Left lung (tissue), 10 donors: ENCODE results near the gene ACKR3. TPM values are rescaled to one million over a fixed set of nuclear protein-coding genes. Genes with fewer than 3 reads are reported as not detected.

ENCODE experiments used
- ATAC-seq: fragments of 200-7000 bp; cut with Tn5 transposase; one replicate; pipeline ENCODE4 v1.9.1; 2020; ENCODE audit warnings: moderate library complexity
- DNase-seq, 4 donors: peaks; one replicate each; pipeline ENCODE4 v3.0.0-alpha.2; 2013 to 2020
- H3K27ac ChIP-seq, 2 donors: fragments of 200-600 bp; sonication (generic) in 1 of 2; one replicate each; pipeline versions ENCODE4 v1.5.0 to v1.8.0; 2020 to 2021
- H3K27me3 ChIP-seq, 2 donors: fragments of 200-600 bp; sonication (generic) in 1 of 2; one replicate each; pipeline versions ENCODE4 v1.5.0 to v1.8.0; 2020 to 2021
- H3K36me3 ChIP-seq, 2 donors: fragments of 200-600 bp; sonication (generic) in 1 of 2; one replicate each; pipeline versions ENCODE4 v1.5.0 to v1.8.0; 2020 to 2021
- H3K4me1 ChIP-seq, 2 donors: fragments of 200-600 bp; one replicate each; pipeline ENCODE4 v1.8.0; 2021
- H3K4me3 ChIP-seq, 2 donors: fragments of 200-600 bp; sonication (generic) in 1 of 2; one replicate each; pipeline versions ENCODE4 v1.5.0 to v1.8.0; 2020 to 2021; ENCODE audit warnings: mild to moderate bottlenecking in 1 of 2
- H3K9me3 ChIP-seq, 2 donors: fragments of 200-600 bp; sonication (generic) in 1 of 2; one replicate each; pipeline versions ENCODE4 v1.5.0 to v1.8.0; 2020 to 2021
- intact Hi-C, 2 donors: fragments of 100-400 bp; cut with DNase I; formaldehyde crosslinking; loops; one replicate each; pipeline versions ENCODE4 v1.11.2 to v1.14.2; 2022
- polyA plus RNA-seq, 6 donors: library from polyadenylated mRNA; unstranded; fragments of 120-200 nt; gene quantifications; one replicate each; pipeline ENCODE4 v1.2.1, GENCODE V29; 2013; ENCODE audit not compliant: insufficient read length in 6 of 6
- total RNA-seq, 2 donors: library from RNA; stranded (reverse); fragmentation: NEBNext Ultra II Directional; extraction: Animal tissue kit (Norgen Biotek cat#: 25700); gene quantifications; one replicate each; pipeline ENCODE4 v1.2.1, GENCODE V29; 2021
- TF ChIP-seq, protein P1 (sequence below), 2 donors: fragments of 200-600 bp; sonication (generic) in 1 of 2; IDR thresholded peaks; one replicate each; pipeline versions ENCODE4 v1.5.0 to v1.8.0; 2021; ENCODE audit warnings: antibody characterized with exemption in 2 of 2
- donor health status: DM: no; HTN: yes; CAD: no.
- donor health status: DM: no; HTN: no; CAD: no.

Gene ACKR3
- total and polyA plus RNA-seq, 8 donors, result 9.9 to 49.3 (median 33.3) TPM

- TF ChIP-seq, protein P1, sequence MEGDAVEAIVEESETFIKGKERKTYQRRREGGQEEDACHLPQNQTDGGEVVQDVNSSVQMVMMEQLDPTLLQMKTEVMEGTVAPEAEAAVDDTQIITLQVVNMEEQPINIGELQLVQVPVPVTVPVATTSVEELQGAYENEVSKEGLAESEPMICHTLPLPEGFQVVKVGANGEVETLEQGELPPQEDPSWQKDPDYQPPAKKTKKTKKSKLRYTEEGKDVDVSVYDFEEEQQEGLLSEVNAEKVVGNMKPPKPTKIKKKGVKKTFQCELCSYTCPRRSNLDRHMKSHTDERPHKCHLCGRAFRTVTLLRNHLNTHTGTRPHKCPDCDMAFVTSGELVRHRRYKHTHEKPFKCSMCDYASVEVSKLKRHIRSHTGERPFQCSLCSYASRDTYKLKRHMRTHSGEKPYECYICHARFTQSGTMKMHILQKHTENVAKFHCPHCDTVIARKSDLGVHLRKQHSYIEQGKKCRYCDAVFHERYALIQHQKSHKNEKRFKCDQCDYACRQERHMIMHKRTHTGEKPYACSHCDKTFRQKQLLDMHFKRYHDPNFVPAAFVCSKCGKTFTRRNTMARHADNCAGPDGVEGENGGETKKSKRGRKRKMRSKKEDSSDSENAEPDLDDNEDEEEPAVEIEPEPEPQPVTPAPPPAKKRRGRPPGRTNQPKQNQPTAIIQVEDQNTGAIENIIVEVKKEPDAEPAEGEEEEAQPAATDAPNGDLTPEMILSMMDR (IDR thresholded peaks at IDR 0.05), result no peak
- no peak for ATAC-seq
These were observed 33.9 kb downstream of the ACKR3 start for GRCh38 chr2:236603361-236604015.

GRCh38 chr2:236604575-236605344 lies 35.1 kb downstream of the ACKR3 start:
- peaks cover 0 to 21% of the 10 kb centered on the region in 2 donors for H3K27me3 ChIP-seq
- no peak overlapping the region for H3K4me3 ChIP-seq
- DNase-seq, result no peak
- no peaks in the 10 kb centered on the region for H3K36me3 ChIP-seq
- intact Hi-C loops, result no loop called here
- no peak for ATAC-seq
- H3K27ac ChIP-seq, result no peak overlapping the region
- TF ChIP-seq, protein P1 (IDR thresholded peaks at IDR 0.05), result no peak
- H3K4me1 ChIP-seq, result no peaks in the 10 kb centered on the region
- H3K9me3 ChIP-seq, result no peaks in the 10 kb centered on the region

More at GRCh38 chr2:236603361-236604015, 33.9 kb downstream of the ACKR3 start:
- intact Hi-C loops, result no loop called here
- Histone ChIP-seq H3K4me3 (no peak overlapping the region), H3K27ac (no peak overlapping the region), H3K36me3 (no peaks in the 10 kb centered on the region), H3K27me3 (peaks cover 0 to 21% of the 10 kb centered on the region in 2 donors), H3K9me3 (no peaks in the 10 kb centered on the region), H3K4me1 (no peaks in the 10 kb centered on the region)
- DNase-seq, result no peak

- no peak overlapping the region for H3K4me3 ChIP-seq
These were observed 35.7 kb downstream of the ACKR3 start for GRCh38 chr2:236605345-236605734.

DNA sequence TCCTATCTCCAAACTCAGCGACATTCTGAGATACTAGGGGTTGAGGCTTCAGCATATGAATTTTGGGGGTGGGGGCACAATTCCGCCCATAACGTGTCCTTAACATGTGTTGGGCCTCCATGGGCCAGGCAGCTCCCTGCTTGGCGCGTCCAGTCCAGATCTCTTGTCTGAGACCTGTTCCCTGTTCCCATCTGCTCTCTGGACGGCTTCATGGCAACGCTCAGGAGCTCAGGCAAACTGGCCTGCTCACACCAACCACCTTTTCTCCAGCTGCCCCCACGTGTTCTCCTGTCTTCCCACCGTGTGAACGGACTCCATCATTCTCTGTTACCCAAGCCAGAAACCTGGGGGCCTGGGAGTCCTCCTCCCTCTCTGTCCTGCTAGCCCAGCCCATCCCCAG lies 36.4 kb downstream of the ACKR3 start:
- H3K27me3 ChIP-seq, result peaks cover 0 to 21% of the 10 kb centered on the region in 2 donors
- H3K9me3 ChIP-seq, result no peaks in the 10 kb centered on the region
- H3K36me3 ChIP-seq, result no peaks in the 10 kb centered on the region
- TF ChIP-seq, protein P1 (IDR thresholded peaks at IDR 0.05), result no peak
- H3K4me1 ChIP-seq, result no peaks in the 10 kb centered on the region
- intact Hi-C loops, result no loop called here
- no peak overlapping the region for H3K27ac ChIP-seq
- no peak for ATAC-seq
- DNase-seq, result no peak
- no peak overlapping the region for H3K4me3 ChIP-seq

More at GRCh38 chr2:236605345-236605734, 35.7 kb downstream of the ACKR3 start:
- intact Hi-C loops, result no loop called here
- TF ChIP-seq, protein P1 (IDR thresholded peaks at IDR 0.05), result no peak
- no peak for ATAC-seq
- Histone ChIP-seq H3K27ac (no peak overlapping the region), H3K4me1 (no peaks in the 10 kb centered on the region), H3K36me3 (no peaks in the 10 kb centered on the region), H3K27me3 (peaks cover 0 to 21% of the 10 kb centered on the region in 2 donors), H3K9me3 (no peaks in the 10 kb centered on the region)
- no peak for DNase-seq

DNA sequence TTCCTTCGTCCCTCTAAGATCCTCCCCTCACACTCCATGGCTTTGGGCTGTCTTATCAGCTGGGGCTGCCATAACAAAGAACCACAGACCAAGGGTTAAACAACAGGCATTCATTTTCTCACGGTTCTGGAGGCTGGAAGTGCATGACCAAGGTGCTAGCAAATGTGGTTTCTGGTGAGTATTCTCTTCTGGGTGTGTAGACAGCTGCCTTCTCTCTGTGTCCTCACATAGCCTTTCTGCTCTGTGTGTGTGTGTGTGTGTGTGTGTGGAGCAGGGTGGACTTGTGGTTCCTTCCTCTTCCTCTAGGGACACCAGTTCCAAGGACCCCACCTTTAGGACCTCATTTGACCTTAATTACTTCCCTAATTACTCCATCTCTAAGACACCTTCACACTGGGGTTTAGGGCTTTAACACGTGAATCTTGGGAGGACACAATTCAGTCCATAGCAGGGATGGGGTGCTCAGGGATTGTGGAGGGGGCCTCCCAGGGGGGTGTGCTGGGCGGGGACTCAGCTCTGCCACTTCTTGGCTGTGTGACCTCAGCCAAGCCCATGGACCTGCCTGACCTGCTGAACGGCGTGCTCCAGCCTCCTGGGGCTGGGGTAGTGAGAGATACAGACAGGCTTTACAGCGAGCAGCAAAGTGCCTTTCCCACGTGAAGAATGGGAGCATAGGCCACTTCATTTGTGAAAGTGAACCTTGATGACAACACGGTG lies 38.0 kb downstream of the ACKR3 start:
- Histone ChIP-seq H3K9me3 (no peaks in the 10 kb centered on the region), H3K4me3 (no peak overlapping the region), H3K27ac (no peak overlapping the region), H3K36me3 (no peaks in the 10 kb centered on the region), H3K27me3 (peaks cover 0 to 21% of the 10 kb centered on the region in 2 donors), H3K4me1 (no peaks in the 10 kb centered on the region)
- intact Hi-C loops, result no loop called here
- ATAC-seq (no peak), DNase-seq (no peak)
- TF ChIP-seq, protein P1 (IDR thresholded peaks at IDR 0.05), result no peak
